Hepatocyte (in vitro differentiated cells): ENCODE data around the gene VPS45. TPM values are rescaled to one million over a fixed set of nuclear protein-coding genes. Genes with fewer than 3 reads are reported as not detected.

Source experiments
- DNase-seq: peaks from one replicate; pipeline ENCODE4 v3.0.0-alpha.2; 2016; ENCODE audit warnings: low spot score
- H2AFZ ChIP-seq: fragments of 200-600 bp; sonication (generic); 2 replicates; pipeline ENCODE4 v1.6.0; 2016; ENCODE audit warnings: antibody characterized with exemption, mild to moderate bottlenecking
- H3K27ac ChIP-seq: fragments of 200-600 bp; sonication (generic); 2 replicates; pipeline ENCODE4 v1.5.1; 2016; ENCODE audit warnings: mild to moderate bottlenecking
- H3K27me3 ChIP-seq: fragments of 200-600 bp; sonication (generic); 2 replicates; pipeline ENCODE4 v1.6.1; 2016
- H3K36me3 ChIP-seq: fragments of 200-600 bp; sonication (generic); replicated peaks from 2 replicates; pipeline ENCODE4 v1.5.1; 2016; ENCODE audit warnings: low read depth; ENCODE audit not compliant: insufficient read depth
- H3K4me1 ChIP-seq: fragments of 200-600 bp; sonication (generic); 2 replicates; pipeline ENCODE4 v1.5.1; 2016; ENCODE audit warnings: mild to moderate bottlenecking, moderate library complexity; ENCODE audit not compliant: insufficient read depth
- H3K4me2 ChIP-seq: fragments of 200-600 bp; sonication (generic); 2 replicates; pipeline ENCODE4 v1.6.0; 2016
- H3K4me3 ChIP-seq: fragments of 200-600 bp; sonication (generic); 2 replicates; pipeline ENCODE4 v1.5.1; 2016; ENCODE audit warnings: mild to moderate bottlenecking
- H3K79me2 ChIP-seq: fragments of 200-600 bp; sonication (generic); 2 replicates; pipeline ENCODE4 v1.6.0; 2017; ENCODE audit warnings: mild to moderate bottlenecking
- H3K9me2 ChIP-seq: fragments of 200-600 bp; sonication (generic); replicated peaks from 2 replicates; pipeline ENCODE4 v1.6.0; 2017; ENCODE audit warnings: mild to moderate bottlenecking; ENCODE audit not compliant: insufficient read depth
- H3K9me3 ChIP-seq: fragments of 200-600 bp; sonication (generic); 2 replicates; pipeline ENCODE4 v1.5.1; 2016; ENCODE audit warnings: low read depth, mild to moderate bottlenecking
- H4K20me1 ChIP-seq: fragments of 200-600 bp; sonication (generic); 2 replicates; pipeline ENCODE4 v1.6.0; 2016; ENCODE audit warnings: mild to moderate bottlenecking; ENCODE audit not compliant: insufficient read depth, poor library complexity, severe bottlenecking
- EZH2 ChIP-seq: fragments of 200-600 bp; sonication (generic); IDR thresholded peaks from 2 replicates; pipeline ENCODE4 v1.6.1; 2016; ENCODE audit warnings: antibody characterized with exemption, mild to moderate bottlenecking, borderline replicate concordance
- EZH2phosphoT487 ChIP-seq: fragments of 200-600 bp; sonication (generic); IDR thresholded peaks from one replicate; pipeline ENCODE4 v1.6.1; 2018; ENCODE audit warnings: antibody characterized with exemption, mild to moderate bottlenecking, low read depth, moderate library complexity; ENCODE audit not compliant: unreplicated experiment, severe bottlenecking
- WGBS: methylation state at CpG from one replicate; pipeline ENCODE4 v1.1.6; 2016; ENCODE audit warnings: low lambda C conversion rate; ENCODE audit errors: missing lambda C conversion rate; 5-methylcytosine and 5-hydroxymethylcytosine counted together
- polyA plus RNA-seq: library from polyadenylated mRNA; unstranded; fragments of >200 nt; fragmentation: Nextera tagmentation; extraction: Ambion mirVana; gene quantifications from 2 replicates; pipeline ENCODE4 v1.2.1, GENCODE V29; 2016
- total RNA-seq: library from RNA; depleted of rRNA; stranded (reverse); fragments of >200 nt; gene quantifications from 2 replicates; pipeline ENCODE4 v1.2.3, GENCODE V29; 2014
- TF ChIP-seq, protein P1 (sequence below): fragments of 200-600 bp; sonication (generic); IDR thresholded peaks from 2 replicates; pipeline ENCODE4 v1.5.1; 2016; ENCODE audit warnings: antibody characterized with exemption, mild to moderate bottlenecking; ENCODE audit not compliant: poor library complexity

VPS45 gene
- total and polyA plus RNA-seq, 2 experiments from 2014 or later, result 23.8 to 37.1 TPM

DNA sequence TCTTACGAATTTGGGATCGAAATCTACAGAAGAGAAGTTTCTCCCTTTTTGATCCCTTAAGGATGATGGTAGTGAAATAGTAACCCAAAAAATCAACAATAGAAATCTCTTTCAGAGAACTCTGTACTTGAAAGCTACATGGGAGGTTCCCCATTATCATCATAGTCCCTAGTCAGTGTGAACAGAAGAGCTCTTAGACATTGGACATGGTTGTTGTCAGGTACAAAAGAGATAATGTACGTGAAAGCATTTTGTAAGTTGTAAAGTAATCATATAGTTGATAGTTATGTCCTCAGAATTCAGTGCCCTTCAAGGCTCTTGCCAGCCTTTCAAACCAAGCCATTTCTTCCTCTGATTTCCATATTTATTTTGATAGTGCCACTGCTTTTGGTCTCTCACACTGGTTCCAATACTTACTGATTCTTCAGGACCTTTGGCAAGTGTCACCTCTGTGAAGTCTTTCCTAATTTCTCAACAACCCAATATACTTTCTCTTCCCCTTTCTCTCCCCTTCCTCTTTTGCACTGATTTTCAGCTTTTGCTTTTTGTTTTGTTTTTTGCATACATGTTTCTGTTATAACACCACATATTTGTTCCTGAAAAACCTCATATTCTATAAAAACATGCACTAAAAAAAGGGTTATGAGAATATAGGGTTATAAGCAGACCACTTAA lies 22.4 kb downstream of the VPS45 start:
- H2AFZ ChIP-seq, result no peak overlapping the region
- no peak for TF ChIP-seq EZH2
- TF ChIP-seq, protein P1, sequence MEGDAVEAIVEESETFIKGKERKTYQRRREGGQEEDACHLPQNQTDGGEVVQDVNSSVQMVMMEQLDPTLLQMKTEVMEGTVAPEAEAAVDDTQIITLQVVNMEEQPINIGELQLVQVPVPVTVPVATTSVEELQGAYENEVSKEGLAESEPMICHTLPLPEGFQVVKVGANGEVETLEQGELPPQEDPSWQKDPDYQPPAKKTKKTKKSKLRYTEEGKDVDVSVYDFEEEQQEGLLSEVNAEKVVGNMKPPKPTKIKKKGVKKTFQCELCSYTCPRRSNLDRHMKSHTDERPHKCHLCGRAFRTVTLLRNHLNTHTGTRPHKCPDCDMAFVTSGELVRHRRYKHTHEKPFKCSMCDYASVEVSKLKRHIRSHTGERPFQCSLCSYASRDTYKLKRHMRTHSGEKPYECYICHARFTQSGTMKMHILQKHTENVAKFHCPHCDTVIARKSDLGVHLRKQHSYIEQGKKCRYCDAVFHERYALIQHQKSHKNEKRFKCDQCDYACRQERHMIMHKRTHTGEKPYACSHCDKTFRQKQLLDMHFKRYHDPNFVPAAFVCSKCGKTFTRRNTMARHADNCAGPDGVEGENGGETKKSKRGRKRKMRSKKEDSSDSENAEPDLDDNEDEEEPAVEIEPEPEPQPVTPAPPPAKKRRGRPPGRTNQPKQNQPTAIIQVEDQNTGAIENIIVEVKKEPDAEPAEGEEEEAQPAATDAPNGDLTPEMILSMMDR, result no peak
- TF ChIP-seq EZH2phosphoT487, result no peak
- H3K27ac ChIP-seq, result no peak overlapping the region
- no peaks in the 10 kb centered on the region for H3K4me1 ChIP-seq
- no peak overlapping the region for H3K4me2 ChIP-seq
- no peaks in the 10 kb centered on the region for H3K36me3 ChIP-seq
- 90% methylated on average over 3 of the region's 3 CpGs for WGBS
- no peaks in the 10 kb centered on the region for H3K27me3 ChIP-seq
- no peak overlapping the region for H3K4me3 ChIP-seq
- no peaks in the 10 kb centered on the region for H3K9me2 ChIP-seq
- H4K20me1 ChIP-seq, result no peaks in the 10 kb centered on the region
- H3K9me3 ChIP-seq, result no peaks in the 10 kb centered on the region
- H3K79me2 ChIP-seq, result no peaks in the 10 kb centered on the region
- no peak for DNase-seq

DNA sequence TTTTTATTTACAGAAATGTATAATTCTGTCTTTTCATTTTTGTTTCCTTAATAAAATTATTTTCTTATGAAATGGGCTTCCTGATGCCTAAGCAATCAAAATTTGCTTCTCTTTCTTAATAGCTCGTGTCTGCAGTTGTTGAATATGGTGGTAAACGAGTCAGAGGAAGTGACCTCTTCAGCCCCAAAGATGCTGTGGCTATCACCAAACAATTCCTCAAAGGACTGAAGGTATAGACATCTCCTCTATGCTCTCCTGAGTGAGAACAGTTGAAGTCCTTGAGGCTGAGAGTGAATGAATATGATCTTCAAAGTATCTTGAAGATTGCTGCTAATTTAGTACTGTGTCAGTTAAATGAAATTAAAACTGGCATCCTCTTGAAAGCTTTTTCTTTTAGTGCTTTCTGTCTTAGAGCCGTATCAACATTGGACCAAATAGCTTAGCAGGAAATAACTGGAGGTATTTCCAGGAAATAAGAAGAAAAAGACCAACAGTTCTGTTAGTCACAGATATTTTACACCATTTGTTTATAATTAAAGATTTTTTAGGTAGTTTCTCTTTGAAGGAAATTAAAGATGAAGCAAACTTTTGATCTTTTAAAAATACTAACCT lies 24.7 kb downstream of the VPS45 start:
- H3K4me2 ChIP-seq, result no peak overlapping the region
- no peaks in the 10 kb centered on the region for H3K9me2 ChIP-seq
- no peaks in the 10 kb centered on the region for H3K4me1 ChIP-seq
- no peaks in the 10 kb centered on the region for H4K20me1 ChIP-seq
- no peaks in the 10 kb centered on the region for H3K9me3 ChIP-seq
- H3K36me3 ChIP-seq, result no peaks in the 10 kb centered on the region
- H3K27ac ChIP-seq, result no peak overlapping the region
- no peak for DNase-seq
- H2AFZ ChIP-seq, result no peak overlapping the region
- 94% methylated on average over 3 of the region's 3 CpGs for WGBS
- no peaks in the 10 kb centered on the region for H3K27me3 ChIP-seq
- no peaks in the 10 kb centered on the region for H3K79me2 ChIP-seq
- TF ChIP-seq, protein P1, result no peak
- TF ChIP-seq EZH2phosphoT487 (no peak), EZH2 (no peak)
- no peak overlapping the region for H3K4me3 ChIP-seq

DNA sequence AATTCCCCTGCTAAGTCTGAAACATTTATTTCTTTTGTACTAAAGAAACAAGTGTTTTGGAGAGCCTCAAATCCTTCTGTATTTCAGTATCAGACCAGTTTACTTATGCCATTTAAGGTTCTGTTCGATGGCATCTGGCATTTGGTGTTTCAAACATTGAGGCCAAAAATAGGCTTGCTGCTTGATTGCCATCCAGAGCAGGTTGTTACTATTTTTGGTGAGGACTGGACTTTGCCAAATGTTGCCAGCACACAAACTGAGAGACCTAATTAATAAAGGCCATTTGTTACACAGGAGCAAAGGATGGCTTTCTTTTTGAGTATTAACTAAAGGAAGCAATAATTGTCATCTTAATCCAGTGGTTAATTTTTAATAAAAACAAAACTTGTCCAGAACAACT lies 26.2 kb downstream of the VPS45 start:
- Histone ChIP-seq H3K27ac (no peak overlapping the region), H3K27me3 (no peaks in the 10 kb centered on the region), H4K20me1 (no peaks in the 10 kb centered on the region), H3K4me1 (no peaks in the 10 kb centered on the region), H3K4me2 (no peak overlapping the region), H2AFZ (no peak overlapping the region), H3K79me2 (no peaks in the 10 kb centered on the region), H3K36me3 (peaks cover 2% of the 10 kb centered on the region), H3K4me3 (no peak overlapping the region), H3K9me3 (no peaks in the 10 kb centered on the region), H3K9me2 (no peaks in the 10 kb centered on the region)
- WGBS, result 100% methylated on average over 1 of the region's 1 CpG
- TF ChIP-seq, protein P1, result no peak
- TF ChIP-seq EZH2phosphoT487, result no peak
- no peak for TF ChIP-seq EZH2
- DNase-seq, result no peak
